Globus pallidus (tissue), 1 donor: Measurements from ENCODE around the gene RBP4.
A peak's percentile ranks its signal among the peaks of the same experiment; 100 is the strongest.
"Not testable (repeated sequence)": the region's sequence is repeated elsewhere in the genome, so short reads cannot be mapped to it uniquely, and the experiment has no call there.

Experiments used
- DNase-seq: peaks from one replicate; pipeline ENCODE4 v3.0.0-alpha.2; 2015; ENCODE audit warnings: low spot score

RBP4 gene

GRCh38 chr10:93566435-93567276 is 34.4 kb downstream of the RBP4 start, which contains the start of gene FFAR4:
Gene FFAR4, plus strand, starts transcription at chr10:93566665. Its CDS starts 56 bp downstream, at chr10:93566721.
- DNase-seq: peak; percentile 40

- DNase-seq: no peak
Observed at GRCh38 chr10:93565446-93565845, 35.6 kb downstream of the RBP4 start.

- DNase-seq: no peak
Observed at GRCh38 chr10:93560541-93560940, 40.5 kb downstream of the RBP4 start.

GRCh38 chr10:93559490-93559889 is 41.5 kb downstream of the RBP4 start:
- no peak for DNase-seq

- DNase-seq: peak; percentile 51
Observed at GRCh38 chr10:93554760-93555432, 46.1 kb downstream of the RBP4 start.

- DNase-seq: no peak
Observed at GRCh38 chr10:93554316-93554663, 46.7 kb downstream of the RBP4 start.

- no peak for DNase-seq
Observed at GRCh38 chr10:93553482-93554315, 47.3 kb downstream of the RBP4 start.

GRCh38 chr10:93552780-93553179 is 48.3 kb downstream of the RBP4 start:
- no peak for DNase-seq

- no peak for DNase-seq
Observed at GRCh38 chr10:93550606-93551005, 50.4 kb downstream of the RBP4 start.

GRCh38 chr10:93548376-93549071 is 52.5 kb downstream of the RBP4 start:
- no peak for DNase-seq

GRCh38 chr10:93547522-93547921 is 53.5 kb downstream of the RBP4 start:
- no peak for DNase-seq

- not testable (repeated sequence) for DNase-seq
Observed at GRCh38 chr10:93546995-93547394, 54.0 kb downstream of the RBP4 start.

GRCh38 chr10:93542358-93542791 is 58.7 kb downstream of the RBP4 start:
- DNase-seq: no peak
